HG03159 (cell line): ENCODE results near the gene SFTPB.
"Not testable (repeated sequence)": the region's sequence is repeated elsewhere in the genome, so short reads cannot be mapped to it uniquely, and the experiment has no call there.

Experiments
- ATAC-seq: cut with Tn5 transposase; IDR thresholded peaks from one replicate; pipeline ENCODE4 v1.9.1; 2021; ENCODE audit warnings: mild to moderate bottlenecking, moderate library complexity; ENCODE audit not compliant: unreplicated experiment

SFTPB gene

GRCh38 chr2:85668009-85668856 lies at the start of gene SFTPB:
SFTPB (minus strand) TSS chr2:85668199; CDS start chr2:85668183, 16 bp downstream.
- no peak for ATAC-seq

- no peak for ATAC-seq
These were observed 49.5 kb upstream of the SFTPB start for GRCh38 chr2:85717308-85718008.

- no peak for ATAC-seq
These were observed 48.4 kb upstream of the SFTPB start for GRCh38 chr2:85716346-85716914.

- ATAC-seq, result no peak
These were observed 46.8 kb upstream of the SFTPB start for GRCh38 chr2:85714841-85715240.

GRCh38 chr2:85714421-85714820 lies 46.4 kb upstream of the SFTPB start:
- ATAC-seq, result not testable (repeated sequence)

- no peak for ATAC-seq
These were observed 45.8 kb upstream of the SFTPB start for GRCh38 chr2:85713836-85714235.

GRCh38 chr2:85712849-85713612 lies 45.0 kb upstream of the SFTPB start:
- no peak for ATAC-seq

- ATAC-seq, result no peak
These were observed 44.3 kb upstream of the SFTPB start for GRCh38 chr2:85712336-85712735.

- ATAC-seq, result no peak
These were observed 43.6 kb upstream of the SFTPB start for GRCh38 chr2:85711578-85712060.

- ATAC-seq, result no peak
These were observed 42.9 kb upstream of the SFTPB start for GRCh38 chr2:85710687-85711577.

- no peak for ATAC-seq
These were observed 41.4 kb upstream of the SFTPB start for GRCh38 chr2:85709401-85709811.

GRCh38 chr2:85708641-85709040 lies 40.6 kb upstream of the SFTPB start:
- ATAC-seq, result no peak

- ATAC-seq, result peak; percentile 55
These were observed 39.3 kb upstream of the SFTPB start for GRCh38 chr2:85707304-85707703.

GRCh38 chr2:85706599-85707296 lies 38.7 kb upstream of the SFTPB start:
- ATAC-seq, result no peak

- ATAC-seq, result no peak
These were observed 38.1 kb upstream of the SFTPB start for GRCh38 chr2:85706063-85706462.

- ATAC-seq, result no peak
These were observed 37.7 kb upstream of the SFTPB start for GRCh38 chr2:85705680-85706039.

GRCh38 chr2:85704800-85705679 lies 37.0 kb upstream of the SFTPB start:
- ATAC-seq, result peak; percentile 52

- no peak for ATAC-seq
These were observed 36.0 kb upstream of the SFTPB start for GRCh38 chr2:85704038-85704437.
